A673 (cell line): ENCODE measurements around the gene CSH1.

Experiments
- EZH2 ChIP-seq: fragments of 200-600 bp; sonication (generic); IDR thresholded peaks from 2 replicates; pipeline ENCODE4 v1.6.1; 2017; ENCODE audit warnings: borderline replicate concordance, low read depth, mild to moderate bottlenecking, mixed read lengths, antibody characterized with exemption, low read length; ENCODE audit not compliant: poor library complexity, severe bottlenecking
- TF ChIP-seq, protein P1 (sequence below): fragments of 300-800, 200-600 bp; sonication (generic); conservative IDR thresholded peaks from 2 replicates; pipeline ENCODE4 v1.5.1; 2017; ENCODE audit warnings: low read depth, mild to moderate bottlenecking, antibody characterized with exemption, low read length, moderate library complexity, mixed read lengths

DNA sequence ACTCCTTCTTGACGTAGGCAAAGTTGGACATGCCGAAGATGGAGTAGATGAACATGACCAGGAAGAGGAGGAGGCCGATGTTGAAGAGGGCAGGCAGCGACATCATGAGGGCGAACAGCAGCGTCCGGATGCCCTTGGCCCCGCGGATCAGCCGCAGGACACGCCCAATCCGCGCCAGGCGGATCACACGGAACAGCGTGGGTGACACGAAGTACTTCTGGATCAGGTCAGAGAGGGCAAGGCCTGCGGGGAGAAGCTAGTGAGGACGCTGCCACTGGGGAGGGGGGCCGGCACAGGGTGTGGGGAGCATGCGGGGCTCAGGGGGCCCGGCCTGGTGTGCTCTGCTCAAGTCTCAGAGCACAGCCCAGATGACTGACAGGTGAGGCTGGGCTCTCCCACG lies 45.4 kb upstream of the CSH1 start:
- TF ChIP-seq, protein P1, sequence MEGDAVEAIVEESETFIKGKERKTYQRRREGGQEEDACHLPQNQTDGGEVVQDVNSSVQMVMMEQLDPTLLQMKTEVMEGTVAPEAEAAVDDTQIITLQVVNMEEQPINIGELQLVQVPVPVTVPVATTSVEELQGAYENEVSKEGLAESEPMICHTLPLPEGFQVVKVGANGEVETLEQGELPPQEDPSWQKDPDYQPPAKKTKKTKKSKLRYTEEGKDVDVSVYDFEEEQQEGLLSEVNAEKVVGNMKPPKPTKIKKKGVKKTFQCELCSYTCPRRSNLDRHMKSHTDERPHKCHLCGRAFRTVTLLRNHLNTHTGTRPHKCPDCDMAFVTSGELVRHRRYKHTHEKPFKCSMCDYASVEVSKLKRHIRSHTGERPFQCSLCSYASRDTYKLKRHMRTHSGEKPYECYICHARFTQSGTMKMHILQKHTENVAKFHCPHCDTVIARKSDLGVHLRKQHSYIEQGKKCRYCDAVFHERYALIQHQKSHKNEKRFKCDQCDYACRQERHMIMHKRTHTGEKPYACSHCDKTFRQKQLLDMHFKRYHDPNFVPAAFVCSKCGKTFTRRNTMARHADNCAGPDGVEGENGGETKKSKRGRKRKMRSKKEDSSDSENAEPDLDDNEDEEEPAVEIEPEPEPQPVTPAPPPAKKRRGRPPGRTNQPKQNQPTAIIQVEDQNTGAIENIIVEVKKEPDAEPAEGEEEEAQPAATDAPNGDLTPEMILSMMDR: no peak
- no peak for TF ChIP-seq EZH2
